Fibroblast of lung (primary cell): Measurements from ENCODE around the gene DARS2. TPM values are rescaled to one million over a fixed set of nuclear protein-coding genes. Genes with fewer than 3 reads are reported as not detected.

Experiments
- DNase-seq, 2 donors: peaks; one replicate each; pipeline versions ENCODE4 v3.0.0 to v3.0.0-alpha.2; 2010; ENCODE audit warnings: low read depth in 2 of 2
- H2AFZ ChIP-seq: 2 replicates; pipeline ENCODE4 v1.5.1; 2012; ENCODE audit warnings: low read length, control low read depth, inconsistent platforms
- H3K27ac ChIP-seq: 2 replicates; pipeline ENCODE4 v1.5.1; 2011; ENCODE audit warnings: low read length, control low read depth; ENCODE audit not compliant: insufficient read depth
- H3K27me3 ChIP-seq: 2 replicates; pipeline ENCODE4 v1.5.1; 2011; ENCODE audit warnings: mild to moderate bottlenecking, low read length; ENCODE audit not compliant: control insufficient read depth, insufficient read depth
- H3K36me3 ChIP-seq: 2 replicates; pipeline ENCODE4 v1.5.1; 2011; ENCODE audit warnings: low read length; ENCODE audit not compliant: control insufficient read depth, insufficient read depth
- H3K4me1 ChIP-seq: 2 replicates; pipeline ENCODE4 v1.5.1; 2011; ENCODE audit warnings: low read length; ENCODE audit not compliant: control insufficient read depth, insufficient read depth; ENCODE audit errors: extremely low read depth
- H3K4me2 ChIP-seq: 2 replicates; pipeline ENCODE4 v1.5.1; 2011; ENCODE audit warnings: low read length, control low read depth; ENCODE audit not compliant: insufficient read depth; ENCODE audit errors: extremely low read depth
- H3K4me3 ChIP-seq, 4 experiments: fragments of 200-600 bp in 1 of 4; sonication (generic) in 1 of 4; replicated peaks in 1 of 4; 2 replicates each; pipeline ENCODE4 v1.5.1; 2011 to 2016; ENCODE audit warnings: low read length in 4 of 4, low read depth in 3 of 4, mild to moderate bottlenecking in 3 of 4, control low read depth in 2 of 4, inconsistent platforms in 1 of 4, mixed read lengths in 1 of 4; ENCODE audit not compliant: insufficient read depth in 1 of 4; ENCODE audit errors: control extremely low read depth in 1 of 4
- H3K79me2 ChIP-seq: 2 replicates; pipeline ENCODE4 v1.5.1; 2012; ENCODE audit warnings: mild to moderate bottlenecking, low read length, inconsistent platforms; ENCODE audit not compliant: control insufficient read depth, insufficient read depth
- H3K9ac ChIP-seq: 2 replicates; pipeline ENCODE4 v1.5.1; 2011; ENCODE audit warnings: mild to moderate bottlenecking, low read length, control low read depth; ENCODE audit not compliant: insufficient read depth
- H3K9me3 ChIP-seq: 2 replicates; pipeline ENCODE4 v1.5.1; 2012; ENCODE audit warnings: low read depth, low read length; ENCODE audit not compliant: control insufficient read depth, insufficient read depth
- H4K20me1 ChIP-seq: 2 replicates; pipeline ENCODE4 v1.5.1; 2011; ENCODE audit warnings: low read length; ENCODE audit not compliant: control insufficient read depth, insufficient read depth; ENCODE audit errors: extremely low read depth
- EZH2 ChIP-seq: IDR thresholded peaks from 2 replicates; pipeline ENCODE4 v1.5.1; 2012; ENCODE audit warnings: low read length, control low read depth, mild to moderate bottlenecking; ENCODE audit errors: missing control alignments
- polyA plus RNA-seq, 2 donors: library from polyadenylated mRNA; depleted of rRNA in 1 of 2; stranded (reverse) in 1 of 2; unstranded in 1 of 2; fragments of >200 nt; gene quantifications; 2 replicates each; pipeline ENCODE4 v1.2.1, GENCODE V29; 2011 to 2012; ENCODE audit warnings: missing spikeins in 1 of 2
- total RNA-seq: library from RNA; depleted of rRNA; stranded (reverse); fragments of >200 nt; gene quantifications from 2 replicates; pipeline ENCODE4 v1.2.1, GENCODE V29; 2014
- TF ChIP-seq, protein P1 (sequence below), 2 donors: IDR thresholded peaks in 1 of 2; conservative IDR thresholded peaks in 1 of 2; 1 replicate in 1 of 2; 2 replicates in 1 of 2; pipeline ENCODE4 v1.5.1; 2011 to 2012; ENCODE audit warnings: low read length in 2 of 2, control low read depth in 1 of 2, inconsistent platforms in 1 of 2, low read depth in 1 of 2, mild to moderate bottlenecking in 1 of 2

DARS2 gene
- total and polyA plus RNA-seq, 2 donors (not counting 1 experiment from before 2014, with no cell fraction given): 17.8 to 19.5 TPM

DNA sequence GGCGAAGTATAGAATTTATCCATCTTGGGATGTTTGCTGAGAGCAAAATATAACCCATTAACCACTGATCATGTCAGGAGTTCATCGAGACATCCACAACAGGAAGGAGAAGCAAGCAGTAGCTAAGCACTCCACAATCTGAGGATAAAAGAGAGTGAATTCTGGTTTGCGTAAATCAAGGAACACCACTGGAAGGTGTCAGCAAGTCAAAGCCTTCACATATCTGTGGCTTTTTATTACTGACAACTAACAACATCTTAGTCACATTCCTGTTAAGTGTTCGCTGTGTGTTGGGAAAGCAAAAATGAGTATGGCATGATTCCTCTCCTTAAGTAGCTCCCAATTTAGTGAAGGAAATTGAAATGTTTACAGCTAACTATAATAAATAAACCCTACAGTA is 44.5 kb upstream of the DARS2 start:
- Histone ChIP-seq H3K4me3 (no peak overlapping the region), H3K4me2 (no peak overlapping the region), H2AFZ (no peak overlapping the region), H3K79me2 (no peaks in the 10 kb centered on the region), H3K9me3 (no peaks in the 10 kb centered on the region), H3K9ac (no peak overlapping the region), H3K27ac (no peak overlapping the region), H3K4me1 (no peaks in the 10 kb centered on the region), H4K20me1 (no peaks in the 10 kb centered on the region), H3K36me3 (peaks cover 5% of the 10 kb centered on the region), H3K27me3 (no peaks in the 10 kb centered on the region)
- DNase-seq: no peak
- TF ChIP-seq, protein P1, sequence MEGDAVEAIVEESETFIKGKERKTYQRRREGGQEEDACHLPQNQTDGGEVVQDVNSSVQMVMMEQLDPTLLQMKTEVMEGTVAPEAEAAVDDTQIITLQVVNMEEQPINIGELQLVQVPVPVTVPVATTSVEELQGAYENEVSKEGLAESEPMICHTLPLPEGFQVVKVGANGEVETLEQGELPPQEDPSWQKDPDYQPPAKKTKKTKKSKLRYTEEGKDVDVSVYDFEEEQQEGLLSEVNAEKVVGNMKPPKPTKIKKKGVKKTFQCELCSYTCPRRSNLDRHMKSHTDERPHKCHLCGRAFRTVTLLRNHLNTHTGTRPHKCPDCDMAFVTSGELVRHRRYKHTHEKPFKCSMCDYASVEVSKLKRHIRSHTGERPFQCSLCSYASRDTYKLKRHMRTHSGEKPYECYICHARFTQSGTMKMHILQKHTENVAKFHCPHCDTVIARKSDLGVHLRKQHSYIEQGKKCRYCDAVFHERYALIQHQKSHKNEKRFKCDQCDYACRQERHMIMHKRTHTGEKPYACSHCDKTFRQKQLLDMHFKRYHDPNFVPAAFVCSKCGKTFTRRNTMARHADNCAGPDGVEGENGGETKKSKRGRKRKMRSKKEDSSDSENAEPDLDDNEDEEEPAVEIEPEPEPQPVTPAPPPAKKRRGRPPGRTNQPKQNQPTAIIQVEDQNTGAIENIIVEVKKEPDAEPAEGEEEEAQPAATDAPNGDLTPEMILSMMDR (conservative IDR thresholded peaks at IDR 0.05 in 1 of 2, IDR thresholded peaks at IDR 0.05 in 1 of 2; ENCODE audit: low read depth in 1 of 2, low read length in 2 of 2): no peak
- no peak for TF ChIP-seq EZH2

DNA sequence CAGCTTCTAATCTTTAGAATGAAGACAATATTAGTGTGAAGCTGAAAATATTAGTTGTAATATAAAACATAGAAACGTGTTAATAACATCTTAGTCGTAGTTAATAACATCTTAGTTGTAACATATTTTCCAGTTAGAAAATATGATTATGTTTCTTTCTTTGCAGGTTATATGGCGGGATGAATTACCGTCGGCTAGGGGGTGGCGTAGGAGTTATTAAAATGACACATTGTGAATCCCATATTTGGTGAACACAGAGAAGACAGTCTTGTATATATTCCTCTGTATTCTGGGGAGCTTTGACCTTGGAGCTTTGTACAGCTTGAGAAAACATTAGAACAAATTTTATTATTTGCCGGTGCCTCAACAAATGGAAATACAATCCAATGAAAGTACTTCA is 39.5 kb upstream of the DARS2 start:
- no peaks in the 10 kb centered on the region for H4K20me1 ChIP-seq
- no peak overlapping the region for H2AFZ ChIP-seq
- H3K27me3 ChIP-seq: no peaks in the 10 kb centered on the region
- no peaks in the 10 kb centered on the region for H3K9me3 ChIP-seq
- H3K36me3 ChIP-seq: peaks cover 5% of the 10 kb centered on the region
- H3K4me2 ChIP-seq: no peak overlapping the region
- no peak overlapping the region for H3K27ac ChIP-seq
- H3K9ac ChIP-seq: no peak overlapping the region
- TF ChIP-seq EZH2: no peak
- TF ChIP-seq, protein P1 (conservative IDR thresholded peaks at IDR 0.05 in 1 of 2, IDR thresholded peaks at IDR 0.05 in 1 of 2; ENCODE audit: low read depth in 1 of 2, low read length in 2 of 2): no peak
- H3K79me2 ChIP-seq: no peaks in the 10 kb centered on the region
- no peak for DNase-seq
- H3K4me1 ChIP-seq: no peaks in the 10 kb centered on the region
- no peak overlapping the region for H3K4me3 ChIP-seq

DNA sequence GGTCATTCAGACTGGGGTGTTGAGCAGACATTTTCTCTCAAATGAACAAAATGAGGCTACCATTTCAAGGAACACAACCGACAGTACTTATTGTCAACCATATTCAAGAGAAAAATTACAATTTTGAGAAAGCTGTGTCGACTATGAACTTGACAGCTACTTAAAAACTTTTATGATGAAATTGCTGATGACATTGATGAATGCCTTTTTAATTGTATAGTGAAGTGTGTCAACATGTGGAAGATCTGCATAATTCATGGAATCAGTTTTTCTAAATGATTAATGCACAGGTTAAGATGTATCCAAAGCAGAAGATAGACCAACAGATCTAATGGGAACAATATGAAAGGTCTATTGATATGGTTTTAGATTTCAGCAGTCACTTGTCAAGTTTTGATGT is 34.6 kb upstream of the DARS2 start:
- Histone ChIP-seq H3K9me3 (no peaks in the 10 kb centered on the region), H3K4me3 (no peak overlapping the region), H3K27me3 (no peaks in the 10 kb centered on the region), H3K27ac (no peak overlapping the region), H3K9ac (no peak overlapping the region), H3K4me2 (no peak overlapping the region), H4K20me1 (no peaks in the 10 kb centered on the region), H3K36me3 (no peaks in the 10 kb centered on the region), H3K79me2 (no peaks in the 10 kb centered on the region), H2AFZ (no peak overlapping the region), H3K4me1 (no peaks in the 10 kb centered on the region)
- DNase-seq: no peak
- TF ChIP-seq, protein P1 (conservative IDR thresholded peaks at IDR 0.05 in 1 of 2, IDR thresholded peaks at IDR 0.05 in 1 of 2; ENCODE audit: low read depth in 1 of 2, low read length in 2 of 2): no peak
- TF ChIP-seq EZH2: no peak
